Measurements from ENCODE around the gene GALNT7.

GALNT7 gene

DNA sequence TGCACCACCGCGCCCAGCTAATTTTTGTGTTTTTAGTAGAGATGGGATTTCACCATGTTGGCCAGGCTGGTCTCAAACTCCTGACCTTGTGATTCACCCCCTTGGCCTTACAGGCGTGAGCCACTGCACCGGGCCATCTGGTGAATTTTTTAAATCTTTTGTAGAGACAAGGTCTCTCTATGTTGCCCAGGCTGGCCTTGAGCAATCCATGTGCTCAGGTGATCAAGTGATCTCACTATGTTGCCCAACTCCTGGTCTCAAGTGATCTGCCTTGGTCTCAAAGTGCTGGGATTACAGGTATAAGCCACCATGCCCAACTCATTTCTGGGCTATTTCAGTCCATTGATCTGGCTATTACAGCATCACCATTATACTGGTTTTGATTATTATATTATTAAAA, 22.2 kb upstream of the GALNT7 start:
- H3K9me3 ChIP-seq (ENCODE audit: control extremely low read depth in 1 of 5, control insufficient read depth in 4 of 5, insufficient read depth in 2 of 5, low read depth in 1 of 5, low read length in 4 of 5), result no peaks in the 10 kb centered on the region
- H3K4me3 ChIP-seq (ENCODE audit: control insufficient read depth in 1 of 7, extremely low read depth in 1 of 7, insufficient read depth in 4 of 7, low read depth in 2 of 7, low read length in 6 of 7), result no peak overlapping the region
- DNase-seq, result no peak
- ChIA-PET CTCF (no interaction called here), POLR2A (no interaction called here)
- no peaks in the 10 kb centered on the region for H3K36me3 ChIP-seq (ENCODE audit: control insufficient read depth in 4 of 4, insufficient read depth in 4 of 4, low read length in 3 of 4)
- H3K27me3 ChIP-seq (replicated peaks in 2 of 5; ENCODE audit: control insufficient read depth in 4 of 5, insufficient read depth in 5 of 5, low read length in 4 of 5), result no peaks in the 10 kb centered on the region
- H3K27ac ChIP-seq (ENCODE audit: insufficient read depth in 1 of 2, low read depth in 1 of 2, low read length in 2 of 2, poor library complexity in 1 of 2, severe bottlenecking in 2 of 2), result no peak overlapping the region
- 100% methylated on average over 2 of the region's 4 CpGs for WGBS (ENCODE audit: insufficient coverage)
- no peaks in the 10 kb centered on the region for H3K4me1 ChIP-seq (ENCODE audit: control extremely low read depth in 1 of 4, control insufficient read depth in 4 of 4, insufficient read depth in 4 of 4, low read length in 3 of 4)

DNA sequence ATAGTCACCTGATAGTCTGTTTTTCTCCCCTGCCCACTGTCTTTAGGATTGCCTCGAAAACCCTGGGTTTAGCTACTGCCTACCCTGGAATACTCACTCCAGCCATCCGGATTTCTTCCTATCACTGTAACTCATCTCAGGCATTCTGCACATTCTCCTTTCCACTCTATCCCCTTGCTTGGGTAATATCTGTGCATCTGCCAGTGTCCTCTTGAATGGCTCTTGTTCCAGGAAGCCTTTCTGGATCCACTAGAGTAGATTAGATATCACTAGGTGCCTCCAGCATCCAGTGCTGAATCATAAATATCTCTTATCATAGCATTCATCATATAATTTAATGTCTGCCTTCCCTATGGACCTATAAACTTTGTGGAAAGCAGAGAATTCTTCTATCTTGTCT, 17.1 kb upstream of the GALNT7 start:
- no peaks in the 10 kb centered on the region for H3K27me3 ChIP-seq (replicated peaks in 2 of 5; ENCODE audit: control insufficient read depth in 4 of 5, insufficient read depth in 5 of 5, low read length in 4 of 5)
- CTCF ChIA-PET, result no interaction called here

DNA sequence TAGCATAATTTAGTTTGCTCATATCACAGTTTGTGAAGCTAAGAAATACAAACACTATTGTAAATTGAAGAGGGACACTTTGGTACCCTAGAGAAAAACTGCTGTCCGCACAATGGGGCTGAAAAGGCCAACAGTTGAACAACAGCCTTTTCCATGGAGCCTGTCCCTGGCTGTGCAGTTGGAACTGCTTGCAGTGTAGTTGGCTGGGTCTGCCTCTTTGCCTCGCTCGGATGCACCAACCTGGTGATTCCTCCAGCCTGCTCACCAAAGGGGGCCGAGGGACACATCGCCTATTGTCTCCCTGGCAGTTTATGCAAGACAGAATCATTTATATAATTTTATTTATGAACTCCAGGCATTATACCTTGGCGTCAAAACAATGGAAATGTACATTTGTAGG, 16.5 kb upstream of the GALNT7 start:
- ChIA-PET CTCF (interaction anchor here (1.1 kb wide), 1 partner anchor 139 kb away, joined by 3 read pairs; no protein-coding TSS in a partner anchor), POLR2A (no interaction called here)
- Histone ChIP-seq H3K9me3 (ENCODE audit: control extremely low read depth in 1 of 5, control insufficient read depth in 4 of 5, insufficient read depth in 2 of 5, low read depth in 1 of 5, low read length in 4 of 5) (no peaks in the 10 kb centered on the region), H3K27me3 (replicated peaks in 2 of 5; ENCODE audit: control insufficient read depth in 4 of 5, insufficient read depth in 5 of 5, low read length in 4 of 5) (no peaks in the 10 kb centered on the region), H3K27ac (ENCODE audit: insufficient read depth in 1 of 2, low read depth in 1 of 2, low read length in 2 of 2, poor library complexity in 1 of 2, severe bottlenecking in 2 of 2) (no peak overlapping the region), H3K36me3 (ENCODE audit: control insufficient read depth in 4 of 4, insufficient read depth in 4 of 4, low read length in 3 of 4) (no peaks in the 10 kb centered on the region), H3K4me1 (ENCODE audit: control extremely low read depth in 1 of 4, control insufficient read depth in 4 of 4, insufficient read depth in 4 of 4, low read length in 3 of 4) (no peaks in the 10 kb centered on the region), H3K4me3 (ENCODE audit: control insufficient read depth in 1 of 7, extremely low read depth in 1 of 7, insufficient read depth in 4 of 7, low read depth in 2 of 7, low read length in 6 of 7) (no peak overlapping the region)
- WGBS (ENCODE audit: insufficient coverage), result 100% methylated on average over 1 of the region's 6 CpGs
- no peak for DNase-seq

More for the DNA sequence above, 17.1 kb upstream of the GALNT7 start:
- WGBS (ENCODE audit: insufficient coverage), result 50% methylated on average over 2 of the region's 2 CpGs
- Histone ChIP-seq H3K4me1 (ENCODE audit: control extremely low read depth in 1 of 4, control insufficient read depth in 4 of 4, insufficient read depth in 4 of 4, low read length in 3 of 4) (no peaks in the 10 kb centered on the region), H3K9me3 (ENCODE audit: control extremely low read depth in 1 of 5, control insufficient read depth in 4 of 5, insufficient read depth in 2 of 5, low read depth in 1 of 5, low read length in 4 of 5) (no peaks in the 10 kb centered on the region), H3K36me3 (ENCODE audit: control insufficient read depth in 4 of 4, insufficient read depth in 4 of 4, low read length in 3 of 4) (no peaks in the 10 kb centered on the region), H3K4me3 (ENCODE audit: control insufficient read depth in 1 of 7, extremely low read depth in 1 of 7, insufficient read depth in 4 of 7, low read depth in 2 of 7, low read length in 6 of 7) (no peak overlapping the region), H3K27ac (ENCODE audit: insufficient read depth in 1 of 2, low read depth in 1 of 2, low read length in 2 of 2, poor library complexity in 1 of 2, severe bottlenecking in 2 of 2) (no peak overlapping the region)
- POLR2A ChIA-PET, result no interaction called here
- DNase-seq, result no peak

DNA sequence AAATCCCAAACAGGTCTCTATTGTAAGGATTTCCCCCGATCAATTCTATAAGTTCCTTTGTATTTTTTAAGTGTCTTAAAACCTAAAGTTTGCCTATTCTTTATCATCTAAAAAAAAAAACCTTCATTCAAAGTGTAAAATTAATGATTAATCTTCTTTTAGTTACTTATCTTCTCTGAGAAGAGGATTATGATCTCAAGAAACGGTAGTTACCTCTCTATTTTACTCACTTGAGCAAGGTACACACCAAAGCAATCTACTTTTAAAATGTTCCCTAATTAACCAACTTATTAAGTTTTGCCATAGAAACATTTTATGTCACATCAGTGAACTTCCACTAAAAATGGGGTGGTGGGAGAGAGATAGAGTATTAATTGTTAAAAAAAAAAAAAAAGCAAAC, 15.2 kb upstream of the GALNT7 start:
- no peaks in the 10 kb centered on the region for H3K27me3 ChIP-seq (replicated peaks in 2 of 5; ENCODE audit: control insufficient read depth in 4 of 5, insufficient read depth in 5 of 5, low read length in 4 of 5)
- H3K27ac ChIP-seq (ENCODE audit: insufficient read depth in 1 of 2, low read depth in 1 of 2, low read length in 2 of 2, poor library complexity in 1 of 2, severe bottlenecking in 2 of 2), result no peak overlapping the region
- H3K9me3 ChIP-seq (ENCODE audit: control extremely low read depth in 1 of 5, control insufficient read depth in 4 of 5, insufficient read depth in 2 of 5, low read depth in 1 of 5, low read length in 4 of 5), result no peaks in the 10 kb centered on the region
- WGBS (ENCODE audit: insufficient coverage), result no CpG with 5 or more reads among the region's 2 CpGs
- no peaks in the 10 kb centered on the region for H3K36me3 ChIP-seq (ENCODE audit: control insufficient read depth in 4 of 4, insufficient read depth in 4 of 4, low read length in 3 of 4)
- CTCF ChIA-PET, result interaction anchor here (1.3 kb wide), 1 partner anchor 14 kb away, joined by 3 read pairs; no protein-coding TSS in a partner anchor
- no peak overlapping the region for H3K4me3 ChIP-seq (ENCODE audit: control insufficient read depth in 1 of 7, extremely low read depth in 1 of 7, insufficient read depth in 4 of 7, low read depth in 2 of 7, low read length in 6 of 7)
- no peak for DNase-seq
- no peaks in the 10 kb centered on the region for H3K4me1 ChIP-seq (ENCODE audit: control extremely low read depth in 1 of 4, control insufficient read depth in 4 of 4, insufficient read depth in 4 of 4, low read length in 3 of 4)
- POLR2A ChIA-PET, result no interaction called here

DNA sequence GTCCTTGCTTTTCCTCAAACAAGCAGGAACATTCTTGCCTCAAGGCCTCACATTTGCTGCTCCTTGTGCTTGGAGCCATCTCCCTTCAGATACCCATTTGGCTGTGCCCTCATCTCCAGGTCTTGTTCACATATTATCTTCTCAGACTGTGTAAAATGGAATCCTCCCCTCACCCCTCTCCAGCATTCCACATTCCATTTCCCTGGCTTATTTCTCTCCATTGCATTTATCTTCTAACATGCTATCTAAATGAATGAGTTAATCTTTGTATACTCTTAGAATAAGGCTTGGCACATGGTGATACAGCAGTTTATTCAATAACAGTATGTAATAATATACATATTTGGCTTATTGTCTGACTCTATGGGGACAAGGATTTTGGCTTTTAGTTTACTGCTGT, 8.8 kb upstream of the GALNT7 start:
- DNase-seq, result no peak
- Histone ChIP-seq H3K36me3 (ENCODE audit: control insufficient read depth in 4 of 4, insufficient read depth in 4 of 4, low read length in 3 of 4) (peaks cover 3 to 27% (median 16%) of the 10 kb centered on the region in 4 experiments), H3K4me3 (ENCODE audit: control insufficient read depth in 1 of 7, extremely low read depth in 1 of 7, insufficient read depth in 4 of 7, low read depth in 2 of 7, low read length in 6 of 7) (no peak overlapping the region), H3K4me1 (ENCODE audit: control extremely low read depth in 1 of 4, control insufficient read depth in 4 of 4, insufficient read depth in 4 of 4, low read length in 3 of 4) (no peaks in the 10 kb centered on the region), H3K27me3 (replicated peaks in 2 of 5; ENCODE audit: control insufficient read depth in 4 of 5, insufficient read depth in 5 of 5, low read length in 4 of 5) (no peaks in the 10 kb centered on the region), H3K27ac (ENCODE audit: insufficient read depth in 1 of 2, low read depth in 1 of 2, low read length in 2 of 2, poor library complexity in 1 of 2, severe bottlenecking in 2 of 2) (no peak overlapping the region), H3K9me3 (ENCODE audit: control extremely low read depth in 1 of 5, control insufficient read depth in 4 of 5, insufficient read depth in 2 of 5, low read depth in 1 of 5, low read length in 4 of 5) (no peaks in the 10 kb centered on the region)
- POLR2A ChIA-PET, result no interaction called here
- CTCF ChIA-PET, result interaction anchor here (0.8 to 1.4 kb wide), 2 partner anchors 39 to 146 kb away, joined by 3 read pairs; no protein-coding TSS in a partner anchor

DNA sequence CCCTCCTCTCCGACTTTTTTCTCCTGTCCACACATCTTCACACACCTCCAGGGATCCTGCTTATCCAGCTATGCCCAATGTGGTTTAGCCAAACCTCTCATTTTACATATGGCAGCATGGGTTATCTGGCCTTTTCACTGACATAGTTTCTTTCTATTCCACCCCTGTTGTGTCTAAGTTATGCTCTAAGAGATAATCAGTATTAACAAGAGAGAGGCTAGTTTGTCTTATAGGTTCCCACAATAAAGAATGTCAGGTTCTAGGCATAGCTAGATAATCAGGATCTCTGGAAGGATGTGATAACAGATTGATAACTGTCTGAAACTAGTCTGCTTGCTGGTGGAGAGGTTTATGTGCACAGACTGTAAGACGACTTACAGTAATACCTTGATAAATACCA, 7.7 kb upstream of the GALNT7 start:
- H3K27me3 ChIP-seq (replicated peaks in 2 of 5; ENCODE audit: control insufficient read depth in 4 of 5, insufficient read depth in 5 of 5, low read length in 4 of 5), result no peaks in the 10 kb centered on the region
- no peaks in the 10 kb centered on the region for H3K9me3 ChIP-seq (ENCODE audit: control extremely low read depth in 1 of 5, control insufficient read depth in 4 of 5, insufficient read depth in 2 of 5, low read depth in 1 of 5, low read length in 4 of 5)
- H3K36me3 ChIP-seq (ENCODE audit: control insufficient read depth in 4 of 4, insufficient read depth in 4 of 4, low read length in 3 of 4), result peaks cover 5 to 31% (median 20%) of the 10 kb centered on the region in 4 experiments
- DNase-seq, result no peak
- ChIA-PET POLR2A (no interaction called here), CTCF (interaction anchor here (1.4 kb wide), 1 partner anchor 147 kb away, joined by 3 read pairs; no protein-coding TSS in a partner anchor)
- WGBS (ENCODE audit: insufficient coverage), result 93% methylated on average over 2 of the region's 2 CpGs
- no peak overlapping the region for H3K4me3 ChIP-seq (ENCODE audit: control insufficient read depth in 1 of 7, extremely low read depth in 1 of 7, insufficient read depth in 4 of 7, low read depth in 2 of 7, low read length in 6 of 7)
- no peak overlapping the region for H3K27ac ChIP-seq (ENCODE audit: insufficient read depth in 1 of 2, low read depth in 1 of 2, low read length in 2 of 2, poor library complexity in 1 of 2, severe bottlenecking in 2 of 2)
- no peaks in the 10 kb centered on the region for H3K4me1 ChIP-seq (ENCODE audit: control extremely low read depth in 1 of 4, control insufficient read depth in 4 of 4, insufficient read depth in 4 of 4, low read length in 3 of 4)

DNA sequence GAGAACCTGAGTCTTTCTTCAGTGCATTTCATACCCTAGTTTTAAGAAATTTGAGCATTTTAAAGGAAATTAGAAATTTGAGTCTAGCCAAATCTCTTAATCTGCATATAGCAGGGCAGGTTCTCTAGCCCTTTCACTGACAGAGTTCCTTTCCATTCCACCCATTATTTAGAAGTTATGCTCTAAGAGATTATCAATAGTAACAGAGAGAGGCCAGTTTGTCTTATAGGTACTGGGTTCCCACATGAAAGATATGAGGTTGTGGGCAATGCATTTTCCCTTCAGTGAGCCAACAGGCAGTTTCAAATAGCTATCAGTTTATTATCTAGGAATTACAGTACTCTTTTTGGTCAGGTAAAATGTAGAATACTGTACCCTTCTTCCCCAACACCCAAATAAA, 7.3 kb upstream of the GALNT7 start:
- no peak for DNase-seq
- H3K4me3 ChIP-seq (ENCODE audit: control insufficient read depth in 1 of 7, extremely low read depth in 1 of 7, insufficient read depth in 4 of 7, low read depth in 2 of 7, low read length in 6 of 7), result no peak overlapping the region
- peaks cover 0 to under 1% (median 0%) of the 10 kb centered on the region in 4 experiments for H3K4me1 ChIP-seq (ENCODE audit: control extremely low read depth in 1 of 4, control insufficient read depth in 4 of 4, insufficient read depth in 4 of 4, low read length in 3 of 4)
- H3K27ac ChIP-seq (ENCODE audit: insufficient read depth in 1 of 2, low read depth in 1 of 2, low read length in 2 of 2, poor library complexity in 1 of 2, severe bottlenecking in 2 of 2), result no peak overlapping the region
- ChIA-PET CTCF (no interaction called here), POLR2A (no interaction called here)
- peaks cover 5 to 33% (median 20%) of the 10 kb centered on the region in 4 experiments for H3K36me3 ChIP-seq (ENCODE audit: control insufficient read depth in 4 of 4, insufficient read depth in 4 of 4, low read length in 3 of 4)
- no peaks in the 10 kb centered on the region for H3K27me3 ChIP-seq (replicated peaks in 2 of 5; ENCODE audit: control insufficient read depth in 4 of 5, insufficient read depth in 5 of 5, low read length in 4 of 5)
- no peaks in the 10 kb centered on the region for H3K9me3 ChIP-seq (ENCODE audit: control extremely low read depth in 1 of 5, control insufficient read depth in 4 of 5, insufficient read depth in 2 of 5, low read depth in 1 of 5, low read length in 4 of 5)
